Hypothalamus (tissue), 51 donors: ENCODE measurements around the gene KRT39.

Experiments
- DNase-seq, 51 donors: peaks; one replicate each; lab custom pipeline; 2025; lab: John Stamatoyannopoulos, UW

The KRT39 gene

GRCh38 chr17:40909351-40909750, 57.4 kb downstream of the KRT39 start:
- peak in 43 of 51 donors; percentile 3 to 80 (median 44) for DNase-seq
